ENCODE data around the gene MRPS7.
"Not testable (repeated sequence)": the region's sequence is repeated elsewhere in the genome, so short reads cannot be mapped to it uniquely, and the experiment has no call there.

MRPS7 gene

DNA sequence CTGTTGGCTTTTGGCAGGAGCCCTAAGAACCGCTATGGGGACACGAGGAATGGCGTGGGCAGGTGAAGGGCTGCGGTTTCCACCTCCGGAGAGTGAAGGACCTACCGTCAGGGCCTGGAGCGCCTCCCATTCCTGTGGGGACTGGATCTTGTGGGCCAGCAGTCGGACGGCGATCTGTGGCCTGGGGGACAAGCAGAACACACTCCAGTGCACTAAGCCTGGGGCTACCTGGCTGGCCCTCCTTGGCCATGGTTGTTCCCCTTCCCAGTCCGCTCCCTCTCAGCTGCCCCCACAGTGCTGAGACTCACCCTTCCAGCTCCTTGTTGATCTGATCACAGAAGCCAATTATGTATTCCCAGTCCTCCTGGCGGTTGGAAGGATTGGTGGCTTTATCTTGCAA is 15.3 kb upstream of the MRPS7 start:
- peaks cover 51% of the 10 kb centered on the region for H3K36me3 ChIP-seq (ENCODE audit: control insufficient read depth, insufficient read depth, low read length, severe bottlenecking)
- no peak overlapping the region for H3K9ac ChIP-seq (ENCODE audit: low read length)
- H3K4me1 ChIP-seq (ENCODE audit: control insufficient read depth, insufficient read depth, low read length) = peaks cover 40% of the 10 kb centered on the region
- no peak for DNase-seq (ENCODE audit: low read depth)
- H3K4me3 ChIP-seq (ENCODE audit: low read length) = no peak overlapping the region
- no peaks in the 10 kb centered on the region for H3K27me3 ChIP-seq (replicated peaks; ENCODE audit: control insufficient read depth, insufficient read depth, low read length)
- H3K9me3 ChIP-seq (ENCODE audit: control insufficient read depth, low read length) = no peaks in the 10 kb centered on the region

DNA sequence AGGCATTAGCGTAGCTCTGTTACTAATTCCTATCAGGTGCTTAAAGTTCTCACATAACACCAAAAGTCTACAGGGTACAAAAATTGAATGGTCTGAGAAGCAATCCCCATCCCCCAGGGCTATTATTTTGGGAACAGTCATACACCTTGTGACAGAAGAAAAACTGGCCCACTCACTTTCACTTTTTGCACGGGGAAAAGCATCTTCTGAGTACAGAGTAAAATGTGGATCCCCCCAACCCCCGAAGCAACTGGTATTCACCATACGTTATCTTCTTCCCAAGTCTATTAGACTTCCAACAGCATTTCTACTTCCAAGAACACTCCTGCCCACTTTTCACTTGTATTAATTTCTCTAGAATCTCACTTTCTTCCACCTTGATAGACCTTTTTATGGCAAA is 12.1 kb upstream of the MRPS7 start:
- peaks cover 30% of the 10 kb centered on the region for H3K4me1 ChIP-seq (ENCODE audit: control insufficient read depth, insufficient read depth, low read length)
- H3K27me3 ChIP-seq (replicated peaks; ENCODE audit: control insufficient read depth, insufficient read depth, low read length) = no peaks in the 10 kb centered on the region
- peak overlapping the region; percentile 55 for H3K9ac ChIP-seq (ENCODE audit: low read length)
- peaks cover 22% of the 10 kb centered on the region for H3K36me3 ChIP-seq (ENCODE audit: control insufficient read depth, insufficient read depth, low read length, severe bottlenecking)
- DNase-seq (ENCODE audit: low read depth) = no peak
- peak overlapping the region; percentile 75 for H3K4me3 ChIP-seq (ENCODE audit: low read length)
- H3K9me3 ChIP-seq (ENCODE audit: control insufficient read depth, low read length) = no peaks in the 10 kb centered on the region

DNA sequence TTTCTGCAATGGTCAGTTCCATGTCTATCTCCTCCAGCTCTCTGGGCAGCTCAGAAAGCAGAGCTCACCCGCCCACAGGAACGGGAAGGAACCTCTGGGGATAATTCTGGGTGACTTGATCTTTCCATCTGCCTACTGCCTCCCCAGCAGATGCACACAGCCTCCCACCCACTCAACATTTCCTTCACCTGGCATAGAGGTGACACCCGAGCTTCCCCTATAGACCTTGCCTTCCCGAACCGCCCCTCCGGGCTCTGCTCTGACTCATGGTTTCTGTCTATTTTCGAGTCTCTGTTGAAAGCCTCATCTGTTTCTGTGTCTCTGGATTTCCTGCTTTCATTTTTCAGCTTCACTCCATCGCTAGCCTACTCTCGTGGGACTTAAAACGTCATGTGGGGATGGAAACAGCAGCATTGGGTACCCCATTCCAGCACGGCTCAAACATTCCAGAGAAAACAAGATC is 11.6 kb upstream of the MRPS7 start:
- Histone ChIP-seq H3K36me3 (ENCODE audit: control insufficient read depth, insufficient read depth, low read length, severe bottlenecking) (peaks cover 17% of the 10 kb centered on the region), H3K27me3 (replicated peaks; ENCODE audit: control insufficient read depth, insufficient read depth, low read length) (no peaks in the 10 kb centered on the region), H3K4me1 (ENCODE audit: control insufficient read depth, insufficient read depth, low read length) (peaks cover 30% of the 10 kb centered on the region), H3K4me3 (ENCODE audit: low read length) (peak overlapping the region; percentile 75), H3K9me3 (ENCODE audit: control insufficient read depth, low read length) (no peaks in the 10 kb centered on the region), H3K9ac (ENCODE audit: low read length) (peak overlapping the region; percentile 55)
- DNase-seq (ENCODE audit: low read depth) = peak; percentile 76

GRCh38 chr17:75252039-75252816 is 9.5 kb upstream of the MRPS7 start:
- Histone ChIP-seq H3K9me3 (ENCODE audit: control insufficient read depth, low read length) (no peaks in the 10 kb centered on the region), H3K9ac (ENCODE audit: low read length) (no peak overlapping the region), H3K27me3 (replicated peaks; ENCODE audit: control insufficient read depth, insufficient read depth, low read length) (no peaks in the 10 kb centered on the region), H3K4me1 (ENCODE audit: control insufficient read depth, insufficient read depth, low read length) (peaks cover 24% of the 10 kb centered on the region), H3K36me3 (ENCODE audit: control insufficient read depth, insufficient read depth, low read length, severe bottlenecking) (no peaks in the 10 kb centered on the region), H3K4me3 (ENCODE audit: low read length) (no peak overlapping the region)
- no peak for DNase-seq (ENCODE audit: low read depth)

GRCh38 chr17:75255954-75256698 is 5.6 kb upstream of the MRPS7 start:
- peaks cover 22% of the 10 kb centered on the region for H3K4me1 ChIP-seq (ENCODE audit: control insufficient read depth, insufficient read depth, low read length)
- not testable (repeated sequence) for H3K9me3 ChIP-seq (ENCODE audit: control insufficient read depth, low read length); H3K27me3 ChIP-seq (replicated peaks; ENCODE audit: control insufficient read depth, insufficient read depth, low read length); H3K4me3 ChIP-seq (ENCODE audit: low read length); H3K36me3 ChIP-seq (ENCODE audit: control insufficient read depth, insufficient read depth, low read length, severe bottlenecking); H3K9ac ChIP-seq (ENCODE audit: low read length); DNase-seq (ENCODE audit: low read depth)

DNA sequence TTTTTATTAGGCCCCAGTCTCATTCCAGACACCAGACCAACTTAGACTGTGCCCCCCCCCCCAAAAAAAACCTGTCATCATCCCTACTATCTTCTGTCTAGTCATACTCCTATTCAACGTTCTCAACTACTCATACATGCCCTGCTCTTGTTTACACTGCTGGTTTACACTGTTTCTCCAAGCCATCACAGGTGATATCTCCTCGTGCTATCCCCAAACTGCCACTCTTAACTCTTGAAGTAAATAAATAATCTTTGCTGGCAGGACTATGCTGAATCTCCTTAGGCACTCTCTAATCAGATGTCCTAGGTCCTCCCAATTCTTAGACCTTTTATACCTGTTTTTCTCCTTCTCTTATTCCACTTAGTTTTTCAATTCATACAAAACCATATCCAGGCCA is 4.5 kb upstream of the MRPS7 start:
- peaks cover 23% of the 10 kb centered on the region for H3K4me1 ChIP-seq (ENCODE audit: control insufficient read depth, insufficient read depth, low read length)
- not testable (repeated sequence) for H3K4me3 ChIP-seq (ENCODE audit: low read length); H3K9me3 ChIP-seq (ENCODE audit: control insufficient read depth, low read length); H3K36me3 ChIP-seq (ENCODE audit: control insufficient read depth, insufficient read depth, low read length, severe bottlenecking); H3K27me3 ChIP-seq (replicated peaks; ENCODE audit: control insufficient read depth, insufficient read depth, low read length); H3K9ac ChIP-seq (ENCODE audit: low read length); DNase-seq (ENCODE audit: low read depth)

DNA sequence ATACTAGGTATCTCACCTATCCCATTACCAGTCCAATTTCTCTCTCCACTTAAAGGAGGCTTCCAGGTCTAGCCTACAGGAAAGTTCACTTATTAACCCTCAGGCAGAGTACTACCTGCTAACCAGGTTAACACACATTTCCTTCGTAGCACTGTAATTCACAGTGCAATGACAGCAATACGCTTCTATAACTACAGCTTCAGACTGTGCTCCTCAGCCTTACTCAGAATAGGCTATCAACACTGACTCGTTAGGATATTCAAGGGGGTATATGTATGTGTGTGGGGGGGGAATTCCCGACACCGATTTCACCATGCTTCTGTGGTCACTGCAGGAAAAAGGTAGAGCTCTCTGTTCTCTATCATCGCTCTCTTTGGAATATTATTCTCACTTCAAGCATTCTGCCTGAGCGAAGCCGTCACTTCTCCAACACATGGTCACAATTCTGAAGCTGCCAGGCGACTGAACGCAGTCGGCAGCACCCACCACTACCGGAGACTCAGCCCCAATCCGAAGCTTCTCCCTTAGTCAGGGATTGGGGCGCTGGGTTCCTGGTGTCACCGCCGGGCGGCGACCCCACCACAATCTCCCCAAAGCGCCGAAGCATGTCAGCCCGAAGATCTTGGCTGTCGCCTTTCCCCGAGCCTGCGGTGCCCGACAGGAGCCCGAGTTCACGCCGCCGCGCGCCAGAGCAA is 891 bp upstream of the MRPS7 start:
- Histone ChIP-seq H3K36me3 (ENCODE audit: control insufficient read depth, insufficient read depth, low read length, severe bottlenecking) (peaks cover 18% of the 10 kb centered on the region), H3K9me3 (ENCODE audit: control insufficient read depth, low read length) (no peaks in the 10 kb centered on the region), H3K4me3 (ENCODE audit: low read length) (peak overlapping the region; percentile 98), H3K27me3 (replicated peaks; ENCODE audit: control insufficient read depth, insufficient read depth, low read length) (no peaks in the 10 kb centered on the region), H3K9ac (ENCODE audit: low read length) (peak overlapping the region; percentile 99), H3K4me1 (ENCODE audit: control insufficient read depth, insufficient read depth, low read length) (peaks cover 29% of the 10 kb centered on the region)
- no peak for DNase-seq (ENCODE audit: low read depth)

- peak overlapping the region; percentile 98 for H3K4me3 ChIP-seq (ENCODE audit: low read length)
- no peak for DNase-seq (ENCODE audit: low read depth)
- H3K27me3 ChIP-seq (replicated peaks; ENCODE audit: control insufficient read depth, insufficient read depth, low read length) = no peaks in the 10 kb centered on the region
- no peaks in the 10 kb centered on the region for H3K9me3 ChIP-seq (ENCODE audit: control insufficient read depth, low read length)
- H3K9ac ChIP-seq (ENCODE audit: low read length) = peak overlapping the region; percentile 99
- peaks cover 31% of the 10 kb centered on the region for H3K4me1 ChIP-seq (ENCODE audit: control insufficient read depth, insufficient read depth, low read length)
- peaks cover 31% of the 10 kb centered on the region for H3K36me3 ChIP-seq (ENCODE audit: control insufficient read depth, insufficient read depth, low read length, severe bottlenecking)
Measured at GRCh38 chr17:75262112-75262606, 480 bp downstream of the MRPS7 start.

DNA sequence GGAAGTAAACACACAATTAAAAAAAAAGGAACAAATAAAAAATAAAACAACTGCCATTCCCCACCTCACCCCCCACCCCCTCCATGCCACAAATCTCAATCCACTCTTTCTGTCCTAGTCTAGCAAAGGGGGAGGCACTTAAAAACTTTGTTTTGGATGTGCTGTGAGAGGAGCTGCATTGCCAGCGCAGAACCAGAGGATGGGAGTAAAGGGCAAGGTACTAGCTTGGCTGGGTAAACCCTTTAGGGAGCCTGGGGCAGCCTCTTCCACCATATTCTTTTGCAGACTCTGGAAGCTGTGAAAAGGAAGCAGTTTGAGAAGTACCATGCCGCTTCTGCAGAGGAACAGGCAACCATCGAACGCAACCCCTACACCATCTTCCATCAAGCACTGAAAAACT is 1.4 kb downstream of the MRPS7 start:
- peaks cover 31% of the 10 kb centered on the region for H3K36me3 ChIP-seq (ENCODE audit: control insufficient read depth, insufficient read depth, low read length, severe bottlenecking)
- DNase-seq (ENCODE audit: low read depth) = no peak
- peaks cover 34% of the 10 kb centered on the region for H3K4me1 ChIP-seq (ENCODE audit: control insufficient read depth, insufficient read depth, low read length)
- no peak overlapping the region for H3K4me3 ChIP-seq (ENCODE audit: low read length)
- H3K9me3 ChIP-seq (ENCODE audit: control insufficient read depth, low read length) = no peaks in the 10 kb centered on the region
- H3K27me3 ChIP-seq (replicated peaks; ENCODE audit: control insufficient read depth, insufficient read depth, low read length) = no peaks in the 10 kb centered on the region
- peak overlapping the region; percentile 99 for H3K9ac ChIP-seq (ENCODE audit: low read length)

DNA sequence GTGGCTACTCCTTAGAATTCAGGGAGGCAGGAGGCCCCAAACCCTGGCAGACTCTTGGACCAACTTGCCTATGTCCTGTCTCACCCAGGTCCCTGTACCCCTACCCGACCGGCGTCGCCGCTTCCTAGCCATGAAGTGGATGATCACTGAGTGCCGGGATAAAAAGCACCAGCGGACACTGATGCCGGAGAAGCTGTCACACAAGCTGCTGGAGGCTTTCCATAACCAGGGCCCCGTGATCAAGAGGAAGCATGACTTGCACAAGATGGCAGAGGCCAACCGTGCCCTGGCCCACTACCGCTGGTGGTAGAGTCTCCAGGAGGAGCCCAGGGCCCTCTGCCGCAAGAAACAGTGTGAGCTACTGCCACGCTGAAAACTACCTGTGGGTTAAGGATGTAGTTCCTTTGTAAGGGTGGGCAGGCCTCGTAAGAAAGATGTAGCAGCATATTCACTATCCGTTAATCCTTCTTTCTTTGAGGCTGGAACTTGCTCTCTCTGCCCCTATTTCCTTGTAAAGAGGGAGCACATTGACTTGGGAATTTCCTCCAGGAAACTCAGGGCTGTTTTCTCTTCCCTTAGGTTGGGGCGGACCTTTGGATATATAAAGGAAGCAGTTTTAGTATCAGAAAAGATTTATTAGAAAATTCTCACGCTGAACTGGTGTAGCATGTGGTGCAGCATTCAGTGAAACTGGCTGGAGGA is 4.1 kb downstream of the MRPS7 start:
- H3K4me3 ChIP-seq (ENCODE audit: low read length) = no peak overlapping the region
- no peak for DNase-seq (ENCODE audit: low read depth)

More for the DNA sequence above, 4.1 kb downstream of the MRPS7 start:
- H3K36me3 ChIP-seq (ENCODE audit: control insufficient read depth, insufficient read depth, low read length, severe bottlenecking) = peaks cover 31% of the 10 kb centered on the region
- no peaks in the 10 kb centered on the region for H3K9me3 ChIP-seq (ENCODE audit: control insufficient read depth, low read length)
- peaks cover 25% of the 10 kb centered on the region for H3K4me1 ChIP-seq (ENCODE audit: control insufficient read depth, insufficient read depth, low read length)
- no peak overlapping the region for H3K9ac ChIP-seq (ENCODE audit: low read length)
- H3K27me3 ChIP-seq (replicated peaks; ENCODE audit: control insufficient read depth, insufficient read depth, low read length) = no peaks in the 10 kb centered on the region
